HG02981 (cell line): ENCODE data around the gene PDK4.

Experiments used
- ATAC-seq: cut with Tn5 transposase; IDR thresholded peaks from one replicate; pipeline ENCODE4 v1.9.1; 2021; ENCODE audit warnings: mild to moderate bottlenecking, moderate library complexity; ENCODE audit not compliant: unreplicated experiment

Gene PDK4

GRCh38 chr7:95535662-95536061, 60.7 kb downstream of the PDK4 start:
- ATAC-seq: no peak

- no peak for ATAC-seq
Observed at GRCh38 chr7:95534796-95535195, 61.5 kb downstream of the PDK4 start.
